ENCODE data around the gene TNS4. TPM values are rescaled to one million over a fixed set of nuclear protein-coding genes. Genes with fewer than 3 reads are reported as not detected.

The TNS4 gene
- total and polyA plus RNA-seq, 4 experiments from 2014 or later: 0.18 to 1.8 (median 0.29) TPM

Other genes with a start within 250 kb of the TNS4 start
- gene CDC6, start 213.7 kb downstream of the TNS4 start, total RNA-seq: 1 to 10 TPM in 1 of 2 experiments, under 1 TPM in 1; 0.72 to 2.1 TPM
- gene CDC6, start 213.7 kb downstream of the TNS4 start, polyA plus RNA-seq: under 1 TPM; 0.61 to 0.87 TPM
- gene RARA, start 192.4 kb downstream of the TNS4 start, total RNA-seq: 10 to 100 TPM; 54.1 to 54.5 TPM
- 10 to 100 TPM in 1 of 2 donors, 1 to 10 TPM in 1; 5.1 to 20.7 TPM for gene RARA, start 192.4 kb downstream of the TNS4 start, polyA plus RNA-seq
- not detected for gene GJD3, start 136.9 kb downstream of the TNS4 start, total RNA-seq
- gene GJD3, start 136.9 kb downstream of the TNS4 start, polyA plus RNA-seq: not detected
- 1 to 10 TPM in 1 of 2 experiments, under 1 TPM in 1; 0.47 to 1.1 TPM for gene TOP2A, start 83.7 kb downstream of the TNS4 start, total RNA-seq
- gene TOP2A, start 83.7 kb downstream of the TNS4 start, polyA plus RNA-seq: under 1 TPM; 0.10 to 0.14 TPM
- gene IGFBP4, start 58.2 kb downstream of the TNS4 start, total RNA-seq: 1 to 10 TPM; 5.3 to 5.8 TPM
- gene IGFBP4, start 58.2 kb downstream of the TNS4 start, polyA plus RNA-seq: 1 to 10 TPM; 3.3 to 6.1 TPM
- 100 to 1,000 TPM; 268 to 269 TPM for gene CCR7, start 63.8 kb upstream of the TNS4 start, total RNA-seq
- 100 to 1,000 TPM; 436 to 502 TPM for gene CCR7, start 63.8 kb upstream of the TNS4 start, polyA plus RNA-seq
- 10 to 100 TPM; 87.6 to 91.0 TPM for gene SMARCE1, start 146.2 kb upstream of the TNS4 start, total RNA-seq
- gene SMARCE1, start 146.2 kb upstream of the TNS4 start, polyA plus RNA-seq: 100 to 1,000 TPM; 148 to 197 TPM
- not detected for gene KRT222, start 163.6 kb upstream of the TNS4 start, total RNA-seq
- gene KRT222, start 163.6 kb upstream of the TNS4 start, polyA plus RNA-seq: not detected
- not detected for gene KRT24, start 202.1 kb upstream of the TNS4 start, total RNA-seq
- gene KRT24, start 202.1 kb upstream of the TNS4 start, polyA plus RNA-seq: not detected